Smooth muscle cell (in vitro differentiated cells): ENCODE measurements around the gene ACTA2. TPM values are rescaled to one million over a fixed set of nuclear protein-coding genes. Genes with fewer than 3 reads are reported as not detected.
A peak's percentile ranks its signal among the peaks of the same experiment; 100 is the strongest.
"Not testable (repeated sequence)": the region's sequence is repeated elsewhere in the genome, so short reads cannot be mapped to it uniquely, and the experiment has no call there.

Experiments used
- DNase-seq: peaks from one replicate; lab custom pipeline; 2025; ENCODE audit not compliant: unreplicated experiment; lab: John Stamatoyannopoulos, UW
- H2AFZ ChIP-seq: fragments of 200-600 bp; sonication (generic); 2 replicates; pipeline ENCODE4 v1.6.0; 2016; ENCODE audit warnings: antibody characterized with exemption, low read depth, mild to moderate bottlenecking
- H3F3A ChIP-seq: fragments of 200-600 bp; sonication (generic); 2 replicates; pipeline ENCODE4 v1.6.0; 2017; ENCODE audit warnings: antibody characterized with exemption, low read depth
- H3K27ac ChIP-seq: fragments of 200-600 bp; sonication (generic); 2 replicates; pipeline ENCODE4 v1.5.1; 2016; ENCODE audit warnings: low read depth, mild to moderate bottlenecking
- H3K27me3 ChIP-seq: fragments of 200-600 bp; sonication (generic); 2 replicates; pipeline ENCODE4 v1.6.1; 2016; ENCODE audit warnings: low read depth, mild to moderate bottlenecking
- H3K36me3 ChIP-seq: fragments of 200-600 bp; sonication (generic); 2 replicates; pipeline ENCODE4 v1.5.1; 2016; ENCODE audit warnings: low read depth
- H3K4me1 ChIP-seq: fragments of 200-600 bp; sonication (generic); 2 replicates; pipeline ENCODE4 v1.5.1; 2016; ENCODE audit warnings: low read depth
- H3K4me2 ChIP-seq: fragments of 200-600 bp; sonication (generic); 2 replicates; pipeline ENCODE4 v1.6.0; 2016; ENCODE audit warnings: mild to moderate bottlenecking
- H3K4me3 ChIP-seq: fragments of 200-600 bp; sonication (generic); 2 replicates; pipeline ENCODE4 v1.5.1; 2016; ENCODE audit warnings: mild to moderate bottlenecking
- H3K79me2 ChIP-seq: fragments of 200-600 bp; sonication (generic); 2 replicates; pipeline ENCODE4 v1.6.0; 2016; ENCODE audit warnings: low read depth, mild to moderate bottlenecking
- H3K9ac ChIP-seq: fragments of 200-600 bp; sonication (generic); 2 replicates; pipeline ENCODE4 v1.6.0; 2016; ENCODE audit warnings: low read depth
- H3K9me3 ChIP-seq: fragments of 200-600 bp; sonication (generic); replicated peaks from 2 replicates; pipeline ENCODE4 v1.5.1; 2016; ENCODE audit warnings: low read depth
- H4K20me1 ChIP-seq: fragments of 200-600 bp; sonication (generic); 2 replicates; pipeline ENCODE4 v1.6.0; 2016; ENCODE audit warnings: low read depth
- CTCF ChIP-seq: fragments of 200-600 bp; sonication (generic); IDR thresholded peaks from 2 replicates; pipeline ENCODE4 v1.5.1; 2017; ENCODE audit warnings: borderline replicate concordance, mild to moderate bottlenecking, antibody characterized with exemption; ENCODE audit not compliant: insufficient read depth, poor library complexity, severe bottlenecking
- WGBS: methylation state at CpG from one replicate; pipeline ENCODE4 v1.1.7; 2016; ENCODE audit warnings: low lambda C conversion rate; 5-methylcytosine and 5-hydroxymethylcytosine counted together
- polyA plus RNA-seq: library from polyadenylated mRNA; unstranded; fragments of >200 nt; fragmentation: Nextera tagmentation; extraction: Ambion mirVana; gene quantifications from 2 replicates; pipeline ENCODE4 v1.2.1, GENCODE V29; 2016
- total RNA-seq: library from RNA; depleted of rRNA; stranded (reverse); fragments of >200 nt; gene quantifications from 2 replicates; pipeline ENCODE4 v1.2.3, GENCODE V29; 2014

Gene ACTA2
- total and polyA plus RNA-seq, 2 experiments from 2014 or later, result 2,305 to 4,814 TPM

GRCh38 chr10:88934900-88935672 is 17.5 kb downstream of the ACTA2 start:
- peak; percentile 92 for TF ChIP-seq CTCF

GRCh38 chr10:88933564-88933963 is 19.0 kb downstream of the ACTA2 start:
- no peak overlapping the region for H3K9ac ChIP-seq
- no peak for DNase-seq
- no peaks in the 10 kb centered on the region for H3K27me3 ChIP-seq
- H3K27ac ChIP-seq, result no peak overlapping the region
- H3F3A ChIP-seq, result peaks cover 46% of the 10 kb centered on the region
- H3K4me1 ChIP-seq, result no peaks in the 10 kb centered on the region
- no peaks in the 10 kb centered on the region for H3K9me3 ChIP-seq
- peaks cover 12% of the 10 kb centered on the region for H3K36me3 ChIP-seq
- H2AFZ ChIP-seq, result no peak overlapping the region
- no peak overlapping the region for H3K4me3 ChIP-seq
- H4K20me1 ChIP-seq, result peaks cover 26% of the 10 kb centered on the region
- 84% methylated on average over 2 of the region's 2 CpGs for WGBS
- no peak overlapping the region for H3K4me2 ChIP-seq
- TF ChIP-seq CTCF, result no peak
- H3K79me2 ChIP-seq, result no peaks in the 10 kb centered on the region

More at GRCh38 chr10:88934900-88935672, 17.5 kb downstream of the ACTA2 start:
- Histone ChIP-seq H3K4me2 (no peak overlapping the region), H4K20me1 (peaks cover 40% of the 10 kb centered on the region), H3K36me3 (peaks cover 20% of the 10 kb centered on the region), H3K27ac (no peak overlapping the region), H3K9me3 (no peaks in the 10 kb centered on the region), H2AFZ (no peak overlapping the region), H3K4me3 (no peak overlapping the region), H3F3A (peaks cover 61% of the 10 kb centered on the region), H3K9ac (no peak overlapping the region), H3K79me2 (no peaks in the 10 kb centered on the region), H3K4me1 (no peaks in the 10 kb centered on the region), H3K27me3 (no peaks in the 10 kb centered on the region)
- WGBS, result 59% methylated on average over 17 of the region's 17 CpGs
- DNase-seq, result no peak

GRCh38 chr10:88932539-88933256 is 19.9 kb downstream of the ACTA2 start:
- 40% methylated on average over 7 of the region's 7 CpGs for WGBS
- Histone ChIP-seq H3F3A (peaks cover 37% of the 10 kb centered on the region), H3K27me3 (no peaks in the 10 kb centered on the region), H3K4me1 (no peaks in the 10 kb centered on the region), H3K27ac (no peak overlapping the region), H3K36me3 (peaks cover 10% of the 10 kb centered on the region), H3K9me3 (no peaks in the 10 kb centered on the region), H2AFZ (no peak overlapping the region), H3K4me3 (no peak overlapping the region), H3K9ac (no peak overlapping the region), H3K79me2 (no peaks in the 10 kb centered on the region), H3K4me2 (no peak overlapping the region), H4K20me1 (peaks cover 18% of the 10 kb centered on the region)
- no peak for DNase-seq
- TF ChIP-seq CTCF, result peak; percentile 83

- not testable (repeated sequence) for H3K4me1 ChIP-seq, H3K9me3 ChIP-seq, H3K27ac ChIP-seq, DNase-seq, H3K4me2 ChIP-seq, H3K36me3 ChIP-seq, H3K79me2 ChIP-seq, H3K9ac ChIP-seq, H3K27me3 ChIP-seq, H2AFZ ChIP-seq, H3K4me3 ChIP-seq
- Histone ChIP-seq H3F3A (peaks cover 30% of the 10 kb centered on the region), H4K20me1 (peaks cover 12% of the 10 kb centered on the region)
- WGBS, result 86% methylated on average over 5 of the region's 5 CpGs
Measured at GRCh38 chr10:88932029-88932428, 20.5 kb downstream of the ACTA2 start.
